KOPT-K1 (cell line): ENCODE results near the gene DMXL2.
"Not testable (repeated sequence)": the region's sequence is repeated elsewhere in the genome, so short reads cannot be mapped to it uniquely, and the experiment has no call there.

Experiments used
- H3K27ac ChIP-seq: fragments of 200-600 bp; sonication (generic); 2 replicates; pipeline ENCODE4 v1.5.1; 2016; ENCODE audit warnings: antibody characterized with exemption, mild to moderate bottlenecking, low read depth, low read length; ENCODE audit not compliant: poor library complexity, severe bottlenecking
- H3K36me3 ChIP-seq: fragments of 200-600 bp; sonication (generic); 2 replicates; pipeline ENCODE4 v1.5.1; 2017; ENCODE audit warnings: antibody characterized with exemption, mild to moderate bottlenecking, low read length, moderate library complexity; ENCODE audit not compliant: insufficient read depth
- H3K9me3 ChIP-seq: fragments of 200-600 bp; sonication (generic); 2 replicates; pipeline ENCODE4 v1.5.1; 2017; ENCODE audit warnings: antibody characterized with exemption, low read length, mild to moderate bottlenecking; ENCODE audit not compliant: insufficient read depth, poor library complexity, severe bottlenecking

DMXL2 gene

GRCh38 chr15:51568939-51569784, 53.4 kb downstream of the DMXL2 start:
- H3K36me3 ChIP-seq, H3K27ac ChIP-seq, H3K9me3 ChIP-seq: not testable (repeated sequence)

- Histone ChIP-seq H3K27ac (no peak overlapping the region), H3K9me3 (no peaks in the 10 kb centered on the region)
Observed at GRCh38 chr15:51561271-51561670, 61.3 kb downstream of the DMXL2 start.

GRCh38 chr15:51558876-51559275, 63.7 kb downstream of the DMXL2 start:
- Histone ChIP-seq H3K36me3 (no peaks in the 10 kb centered on the region; the same call in 1 of the 2 replicates), H3K27ac (no peak overlapping the region), H3K9me3 (no peaks in the 10 kb centered on the region)

More at GRCh38 chr15:51561271-51561670, 61.3 kb downstream of the DMXL2 start:
- no peaks in the 10 kb centered on the region; the same call in 1 of the 2 replicates for H3K36me3 ChIP-seq

GRCh38 chr15:51558411-51558810, 64.2 kb downstream of the DMXL2 start:
- no peaks in the 10 kb centered on the region; the same call in 1 of the 2 replicates for H3K36me3 ChIP-seq
- H3K27ac ChIP-seq, result no peak overlapping the region
- no peaks in the 10 kb centered on the region for H3K9me3 ChIP-seq

- Histone ChIP-seq H3K9me3 (no peaks in the 10 kb centered on the region), H3K36me3 (no peaks in the 10 kb centered on the region), H3K27ac (no peak overlapping the region)
Observed at GRCh38 chr15:51550841-51551240, 71.7 kb downstream of the DMXL2 start.

- no peaks in the 10 kb centered on the region for H3K9me3 ChIP-seq
- H3K27ac ChIP-seq, result no peak overlapping the region
- H3K36me3 ChIP-seq, result peaks cover 5% of the 10 kb centered on the region
Observed at GRCh38 chr15:51547656-51548055, 74.9 kb downstream of the DMXL2 start.

GRCh38 chr15:51536965-51537574, 85.5 kb downstream of the DMXL2 start:
- H3K36me3 ChIP-seq, result no peaks in the 10 kb centered on the region; the same call in 1 of the 2 replicates
- H3K9me3 ChIP-seq, result no peaks in the 10 kb centered on the region
- H3K27ac ChIP-seq, result no peak overlapping the region

GRCh38 chr15:51533672-51534398, 88.7 kb downstream of the DMXL2 start:
- Histone ChIP-seq H3K36me3 (no peaks in the 10 kb centered on the region; the same call in 1 of the 2 replicates), H3K27ac (no peak overlapping the region), H3K9me3 (peaks cover 8% of the 10 kb centered on the region)

GRCh38 chr15:51526955-51527354, 95.6 kb downstream of the DMXL2 start:
- no peak overlapping the region for H3K27ac ChIP-seq
- no peaks in the 10 kb centered on the region; the same call in 1 of the 2 replicates for H3K36me3 ChIP-seq
- peaks cover 17% of the 10 kb centered on the region for H3K9me3 ChIP-seq

GRCh38 chr15:51524376-51524775, 98.2 kb downstream of the DMXL2 start:
- H3K36me3 ChIP-seq, result no peaks in the 10 kb centered on the region; the same call in 1 of the 2 replicates
- no peak overlapping the region for H3K27ac ChIP-seq
- H3K9me3 ChIP-seq, result peaks cover 9% of the 10 kb centered on the region

- H3K36me3 ChIP-seq, result peaks cover 4% of the 10 kb centered on the region; the same call in 1 of the 2 replicates
- H3K9me3 ChIP-seq, result no peaks in the 10 kb centered on the region
- no peak overlapping the region for H3K27ac ChIP-seq
Observed at GRCh38 chr15:51516291-51516690, 106.3 kb downstream of the DMXL2 start.

GRCh38 chr15:51505251-51505650, 117.3 kb downstream of the DMXL2 start:
- Histone ChIP-seq H3K27ac (no peak overlapping the region), H3K36me3 (0 out of 2 replicates have a peak, but pooled peaks cover 5% of the 10 kb centered on the region), H3K9me3 (no peaks in the 10 kb centered on the region)

- Histone ChIP-seq H3K36me3 (peaks cover 10% of the 10 kb centered on the region; the same call in 1 of the 2 replicates), H3K27ac (no peak overlapping the region), H3K9me3 (no peaks in the 10 kb centered on the region)
Observed at GRCh38 chr15:51503003-51503402, 119.6 kb downstream of the DMXL2 start.

- peaks cover 10% of the 10 kb centered on the region; the same call in 1 of the 2 replicates for H3K36me3 ChIP-seq
- no peak overlapping the region for H3K27ac ChIP-seq
- no peaks in the 10 kb centered on the region for H3K9me3 ChIP-seq
Observed at GRCh38 chr15:51499379-51499976, 123.1 kb downstream of the DMXL2 start.
